HepG2 (cell line): ENCODE results near the gene LAMB2. TPM values are rescaled to one million over a fixed set of nuclear protein-coding genes. Genes with fewer than 3 reads are reported as not detected.

Source experiments
- MED1 ChIP-seq: sonication (generic); formaldehyde crosslinking; IDR thresholded peaks from 2 replicates; pipeline ENCODE4 v1.4.0; 2020; ENCODE audit warnings: missing genetic modification reagents
- NR2C2 ChIP-seq: sonication (generic); formaldehyde crosslinking; IDR thresholded peaks from 2 replicates; pipeline ENCODE4 v1.4.0; 2020; ENCODE audit warnings: missing genetic modification reagents, mild to moderate bottlenecking, moderate library complexity, borderline replicate concordance
- NR2F1 ChIP-seq, 2 experiments: fragments of 450-650 bp in 1 of 2; formaldehyde crosslinking in 1 of 2; IDR thresholded peaks; 2 replicates each; pipeline versions ENCODE4 v1.5.0 to v1.6.1; 2016 to 2020; ENCODE audit warnings: mild to moderate bottlenecking in 1 of 2, missing compliant biosample characterization in 1 of 2, missing genetic modification reagents in 1 of 2, moderate library complexity in 1 of 2
- ZNF33B ChIP-seq: sonication (generic); formaldehyde crosslinking; IDR thresholded peaks from 2 replicates; pipeline ENCODE4 v1.5.1; 2020; ENCODE audit warnings: mild to moderate bottlenecking, missing genetic modification reagents
- ZNF530 ChIP-seq: sonication (generic); formaldehyde crosslinking; IDR thresholded peaks from 2 replicates; pipeline ENCODE4 v1.5.0; 2020; ENCODE audit warnings: low read depth, mild to moderate bottlenecking, missing genetic modification reagents
- ZNF703 ChIP-seq: sonication (generic); formaldehyde crosslinking; IDR thresholded peaks from 2 replicates; pipeline ENCODE4 v1.5.1; 2020; ENCODE audit warnings: missing genetic modification reagents, mild to moderate bottlenecking, moderate library complexity, borderline replicate concordance
- ZNF878 ChIP-seq: sonication (generic); formaldehyde crosslinking; IDR thresholded peaks from 2 replicates; pipeline ENCODE4 v1.8.1; 2023; ENCODE audit warnings: mild to moderate bottlenecking, missing genetic modification reagents, moderate library complexity
- polyA plus RNA-seq, 8 experiments: library from polyadenylated mRNA; depleted of rRNA in 3 of 8; stranded (reverse) in 7 of 8; unstranded in 1 of 8; fragments of >200 nt; fragmentation: Illumina TruSeq in 4 of 8; extraction: Trizol in 4 of 8; gene quantifications; 2 replicates each; pipeline versions ENCODE4 v1.2.1 to v1.2.3, GENCODE V29; 2011 to 2016; ENCODE audit warnings: low read depth in 4 of 8, missing spikeins in 1 of 8, mixed read lengths in 1 of 8; ENCODE audit not compliant: insufficient read depth in 1 of 8
- total RNA-seq, 5 experiments: library from RNA; depleted of rRNA; stranded (reverse); fragments of >200 nt; fragmentation: Illumina TruSeq; extraction: Trizol; gene quantifications; 2 replicates each; pipeline ENCODE4 v1.2.3, GENCODE V29; 2016; ENCODE audit warnings: low read depth in 1 of 5
- TF ChIP-seq, protein P1 (sequence below): sonication (generic); formaldehyde crosslinking; IDR thresholded peaks from 2 replicates; pipeline ENCODE4 v1.9.0; 2021; ENCODE audit warnings: mild to moderate bottlenecking, missing genetic modification reagents
- TF ChIP-seq, protein P2 (sequence below): sonication (generic); formaldehyde crosslinking; IDR thresholded peaks from one replicate; pipeline ENCODE4 v1.5.1; 2020; ENCODE audit warnings: mild to moderate bottlenecking, missing genetic modification reagents; ENCODE audit errors: not compliant biosample characterization
- TF ChIP-seq, protein P3 (sequence below): sonication (generic); formaldehyde crosslinking; conservative IDR thresholded peaks from 2 replicates; pipeline ENCODE4 v1.4.0; 2020; ENCODE audit warnings: missing genetic modification reagents

The LAMB2 gene
- total and polyA plus RNA-seq, 2 of the 13 experiments (the other 11 are each of a cell fraction or from before 2014, with no cell fraction given): 208 to 443 TPM

DNA sequence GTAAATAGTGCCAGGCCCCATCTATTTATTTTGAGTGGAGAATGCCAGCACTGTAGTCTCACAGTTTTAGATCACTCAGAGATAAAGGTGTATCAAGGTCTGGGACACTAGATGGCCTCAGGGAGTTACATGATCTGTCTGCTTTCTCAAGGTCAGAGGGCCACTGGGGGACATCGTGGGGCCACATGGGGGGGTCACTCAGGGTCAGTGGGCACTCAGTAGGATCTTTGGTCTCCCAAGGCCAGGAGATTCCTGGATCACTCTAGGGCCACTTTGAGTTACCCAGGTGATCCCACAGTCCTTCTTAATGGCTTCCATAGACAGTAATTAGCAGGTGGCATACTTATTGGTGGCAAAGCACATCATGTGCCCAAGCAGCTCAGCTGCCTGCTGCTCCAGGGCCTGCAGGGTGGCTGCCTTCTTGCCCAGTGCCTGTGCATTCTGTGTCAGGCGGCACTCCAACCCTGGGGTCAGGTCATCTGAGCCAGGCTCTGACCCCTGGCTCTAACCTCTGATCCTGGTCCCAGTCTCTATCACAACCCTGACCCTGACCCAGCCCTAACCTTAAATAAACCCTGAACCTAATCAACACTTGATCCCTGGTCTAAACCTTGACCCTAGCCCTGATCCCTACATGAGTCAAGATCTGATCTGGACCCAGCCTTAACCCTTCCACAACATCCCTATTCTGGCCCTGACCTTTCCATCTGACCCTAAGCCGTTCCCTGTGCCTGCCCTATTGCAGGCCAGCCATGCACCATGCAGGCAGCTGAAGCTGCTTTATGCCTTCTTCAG, 1.8 kb upstream of the LAMB2 start (continued):
- TF ChIP-seq NR2F1 (CRISPR knock-in tag; IDR thresholded peaks at IDR 0.05): peak; percentile 92 to 96
- TF ChIP-seq ZNF878 (CRISPR knock-in tag): no peak
- TF ChIP-seq, protein P1, sequence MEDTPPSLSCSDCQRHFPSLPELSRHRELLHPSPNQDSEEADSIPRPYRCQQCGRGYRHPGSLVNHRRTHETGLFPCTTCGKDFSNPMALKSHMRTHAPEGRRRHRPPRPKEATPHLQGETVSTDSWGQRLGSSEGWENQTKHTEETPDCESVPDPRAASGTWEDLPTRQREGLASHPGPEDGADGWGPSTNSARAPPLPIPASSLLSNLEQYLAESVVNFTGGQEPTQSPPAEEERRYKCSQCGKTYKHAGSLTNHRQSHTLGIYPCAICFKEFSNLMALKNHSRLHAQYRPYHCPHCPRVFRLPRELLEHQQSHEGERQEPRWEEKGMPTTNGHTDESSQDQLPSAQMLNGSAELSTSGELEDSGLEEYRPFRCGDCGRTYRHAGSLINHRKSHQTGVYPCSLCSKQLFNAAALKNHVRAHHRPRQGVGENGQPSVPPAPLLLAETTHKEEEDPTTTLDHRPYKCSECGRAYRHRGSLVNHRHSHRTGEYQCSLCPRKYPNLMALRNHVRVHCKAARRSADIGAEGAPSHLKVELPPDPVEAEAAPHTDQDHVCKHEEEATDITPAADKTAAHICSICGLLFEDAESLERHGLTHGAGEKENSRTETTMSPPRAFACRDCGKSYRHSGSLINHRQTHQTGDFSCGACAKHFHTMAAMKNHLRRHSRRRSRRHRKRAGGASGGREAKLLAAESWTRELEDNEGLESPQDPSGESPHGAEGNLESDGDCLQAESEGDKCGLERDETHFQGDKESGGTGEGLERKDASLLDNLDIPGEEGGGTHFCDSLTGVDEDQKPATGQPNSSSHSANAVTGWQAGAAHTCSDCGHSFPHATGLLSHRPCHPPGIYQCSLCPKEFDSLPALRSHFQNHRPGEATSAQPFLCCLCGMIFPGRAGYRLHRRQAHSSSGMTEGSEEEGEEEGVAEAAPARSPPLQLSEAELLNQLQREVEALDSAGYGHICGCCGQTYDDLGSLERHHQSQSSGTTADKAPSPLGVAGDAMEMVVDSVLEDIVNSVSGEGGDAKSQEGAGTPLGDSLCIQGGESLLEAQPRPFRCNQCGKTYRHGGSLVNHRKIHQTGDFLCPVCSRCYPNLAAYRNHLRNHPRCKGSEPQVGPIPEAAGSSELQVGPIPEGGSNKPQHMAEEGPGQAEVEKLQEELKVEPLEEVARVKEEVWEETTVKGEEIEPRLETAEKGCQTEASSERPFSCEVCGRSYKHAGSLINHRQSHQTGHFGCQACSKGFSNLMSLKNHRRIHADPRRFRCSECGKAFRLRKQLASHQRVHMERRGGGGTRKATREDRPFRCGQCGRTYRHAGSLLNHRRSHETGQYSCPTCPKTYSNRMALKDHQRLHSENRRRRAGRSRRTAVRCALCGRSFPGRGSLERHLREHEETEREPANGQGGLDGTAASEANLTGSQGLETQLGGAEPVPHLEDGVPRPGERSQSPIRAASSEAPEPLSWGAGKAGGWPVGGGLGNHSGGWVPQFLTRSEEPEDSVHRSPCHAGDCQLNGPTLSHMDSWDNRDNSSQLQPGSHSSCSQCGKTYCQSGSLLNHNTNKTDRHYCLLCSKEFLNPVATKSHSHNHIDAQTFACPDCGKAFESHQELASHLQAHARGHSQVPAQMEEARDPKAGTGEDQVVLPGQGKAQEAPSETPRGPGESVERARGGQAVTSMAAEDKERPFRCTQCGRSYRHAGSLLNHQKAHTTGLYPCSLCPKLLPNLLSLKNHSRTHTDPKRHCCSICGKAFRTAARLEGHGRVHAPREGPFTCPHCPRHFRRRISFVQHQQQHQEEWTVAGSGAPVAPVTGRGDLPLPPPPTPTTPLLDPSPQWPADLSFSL (CRISPR knock-in tag): no peak
- TF ChIP-seq, protein P2, sequence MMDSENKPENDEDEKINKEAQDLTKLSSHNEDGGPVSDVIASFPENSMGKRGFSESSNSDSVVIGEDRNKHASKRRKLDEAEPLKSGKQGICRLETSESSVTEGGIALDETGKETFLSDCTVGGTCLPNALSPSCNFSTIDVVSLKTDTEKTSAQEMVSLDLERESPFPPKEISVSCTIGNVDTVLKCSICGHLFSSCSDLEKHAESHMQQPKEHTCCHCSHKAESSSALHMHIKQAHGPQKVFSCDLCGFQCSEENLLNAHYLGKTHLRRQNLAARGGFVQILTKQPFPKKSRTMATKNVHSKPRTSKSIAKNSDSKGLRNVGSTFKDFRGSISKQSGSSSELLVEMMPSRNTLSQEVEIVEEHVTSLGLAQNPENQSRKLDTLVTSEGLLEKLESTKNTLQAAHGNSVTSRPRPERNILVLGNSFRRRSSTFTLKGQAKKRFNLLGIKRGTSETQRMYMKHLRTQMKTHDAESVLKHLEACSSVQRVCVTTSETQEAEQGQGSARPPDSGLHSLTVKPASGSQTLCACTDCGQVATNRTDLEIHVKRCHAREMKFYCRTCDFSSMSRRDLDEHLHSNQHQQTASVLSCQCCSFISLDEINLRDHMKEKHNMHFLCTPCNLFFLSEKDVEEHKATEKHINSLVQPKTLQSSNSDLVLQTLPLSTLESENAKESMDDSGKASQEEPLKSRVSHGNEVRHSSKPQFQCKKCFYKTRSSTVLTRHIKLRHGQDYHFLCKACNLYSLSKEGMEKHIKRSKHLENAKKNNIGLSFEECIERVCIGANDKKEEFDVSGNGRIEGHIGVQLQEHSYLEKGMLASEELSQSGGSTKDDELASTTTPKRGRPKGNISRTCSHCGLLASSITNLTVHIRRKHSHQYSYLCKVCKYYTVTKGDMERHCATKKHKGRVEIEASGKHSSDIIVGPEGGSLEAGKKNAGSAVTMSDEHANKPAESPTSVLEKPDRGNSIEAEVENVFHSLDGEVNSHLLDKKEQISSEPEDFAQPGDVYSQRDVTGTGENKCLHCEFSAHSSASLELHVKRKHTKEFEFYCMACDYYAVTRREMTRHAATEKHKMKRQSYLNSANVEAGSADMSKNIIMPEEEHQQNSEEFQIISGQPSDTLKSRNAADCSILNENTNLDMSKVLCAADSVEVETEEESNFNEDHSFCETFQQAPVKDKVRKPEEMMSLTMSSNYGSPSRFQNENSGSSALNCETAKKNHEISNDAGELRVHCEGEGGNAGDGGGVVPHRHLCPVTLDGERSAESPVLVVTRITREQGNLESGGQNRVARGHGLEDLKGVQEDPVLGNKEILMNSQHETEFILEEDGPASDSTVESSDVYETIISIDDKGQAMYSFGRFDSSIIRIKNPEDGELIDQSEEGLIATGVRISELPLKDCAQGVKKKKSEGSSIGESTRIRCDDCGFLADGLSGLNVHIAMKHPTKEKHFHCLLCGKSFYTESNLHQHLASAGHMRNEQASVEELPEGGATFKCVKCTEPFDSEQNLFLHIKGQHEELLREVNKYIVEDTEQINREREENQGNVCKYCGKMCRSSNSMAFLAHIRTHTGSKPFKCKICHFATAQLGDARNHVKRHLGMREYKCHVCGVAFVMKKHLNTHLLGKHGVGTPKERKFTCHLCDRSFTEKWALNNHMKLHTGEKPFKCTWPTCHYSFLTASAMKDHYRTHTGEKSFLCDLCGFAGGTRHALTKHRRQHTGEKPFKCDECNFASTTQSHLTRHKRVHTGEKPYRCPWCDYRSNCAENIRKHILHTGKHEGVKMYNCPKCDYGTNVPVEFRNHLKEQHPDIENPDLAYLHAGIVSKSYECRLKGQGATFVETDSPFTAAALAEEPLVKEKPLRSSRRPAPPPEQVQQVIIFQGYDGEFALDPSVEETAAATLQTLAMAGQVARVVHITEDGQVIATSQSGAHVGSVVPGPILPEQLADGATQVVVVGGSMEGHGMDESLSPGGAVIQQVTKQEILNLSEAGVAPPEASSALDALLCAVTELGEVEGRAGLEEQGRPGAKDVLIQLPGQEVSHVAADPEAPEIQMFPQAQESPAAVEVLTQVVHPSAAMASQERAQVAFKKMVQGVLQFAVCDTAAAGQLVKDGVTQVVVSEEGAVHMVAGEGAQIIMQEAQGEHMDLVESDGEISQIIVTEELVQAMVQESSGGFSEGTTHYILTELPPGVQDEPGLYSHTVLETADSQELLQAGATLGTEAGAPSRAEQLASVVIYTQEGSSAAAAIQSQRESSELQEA (CRISPR knock-in tag): no peak
- TF ChIP-seq, protein P3, sequence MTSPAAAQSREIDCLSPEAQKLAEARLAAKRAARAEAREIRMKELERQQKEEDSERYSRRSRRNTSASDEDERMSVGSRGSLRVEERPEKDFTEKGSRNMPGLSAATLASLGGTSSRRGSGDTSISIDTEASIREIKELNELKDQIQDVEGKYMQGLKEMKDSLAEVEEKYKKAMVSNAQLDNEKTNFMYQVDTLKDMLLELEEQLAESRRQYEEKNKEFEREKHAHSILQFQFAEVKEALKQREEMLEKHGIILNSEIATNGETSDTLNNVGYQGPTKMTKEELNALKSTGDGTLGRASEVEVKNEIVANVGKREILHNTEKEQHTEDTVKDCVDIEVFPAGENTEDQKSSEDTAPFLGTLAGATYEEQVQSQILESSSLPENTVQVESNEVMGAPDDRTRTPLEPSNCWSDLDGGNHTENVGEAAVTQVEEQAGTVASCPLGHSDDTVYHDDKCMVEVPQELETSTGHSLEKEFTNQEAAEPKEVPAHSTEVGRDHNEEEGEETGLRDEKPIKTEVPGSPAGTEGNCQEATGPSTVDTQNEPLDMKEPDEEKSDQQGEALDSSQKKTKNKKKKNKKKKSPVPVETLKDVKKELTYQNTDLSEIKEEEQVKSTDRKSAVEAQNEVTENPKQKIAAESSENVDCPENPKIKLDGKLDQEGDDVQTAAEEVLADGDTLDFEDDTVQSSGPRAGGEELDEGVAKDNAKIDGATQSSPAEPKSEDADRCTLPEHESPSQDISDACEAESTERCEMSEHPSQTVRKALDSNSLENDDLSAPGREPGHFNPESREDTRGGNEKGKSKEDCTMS: no peak
- TF ChIP-seq MED1 (CRISPR knock-in tag): peak; percentile 32; the same call in 1 of the 2 replicates
- 0 out of 2 replicates have a peak, but pooled peaks have one; percentile 53 for TF ChIP-seq ZNF530 (CRISPR knock-in tag)
- TF ChIP-seq ZNF703 (CRISPR knock-in tag): 0 out of 2 replicates have a peak, but pooled peaks have one; percentile 15
- TF ChIP-seq NR2C2 (CRISPR knock-in tag): peak; percentile 94
- TF ChIP-seq ZNF33B (CRISPR knock-in tag): no peak
